IPS-18a (cell line): ENCODE results near the gene NBPF26.
"Not testable (repeated sequence)": the region's sequence is repeated elsewhere in the genome, so short reads cannot be mapped to it uniquely, and the experiment has no call there.

Source experiments
- H3K27ac ChIP-seq: one replicate; pipeline ENCODE4 v1.5.1; 2013; ENCODE audit warnings: low read length
- H3K27me3 ChIP-seq: one replicate; pipeline ENCODE4 v1.6.1; 2013; ENCODE audit warnings: mild to moderate bottlenecking, low read length; ENCODE audit not compliant: control insufficient read depth, insufficient read depth
- H3K36me3 ChIP-seq: one replicate; pipeline ENCODE4 v1.6.1; 2013; ENCODE audit warnings: low read depth, low read length; ENCODE audit not compliant: control insufficient read depth
- H3K4me1 ChIP-seq: one replicate; pipeline ENCODE4 v1.6.1; 2013; ENCODE audit warnings: low read depth, low read length; ENCODE audit not compliant: control insufficient read depth
- H3K4me3 ChIP-seq: one replicate; pipeline ENCODE4 v1.5.1; 2013; ENCODE audit warnings: low read length
- H3K9ac ChIP-seq: one replicate; pipeline ENCODE4 v1.6.1; 2013; ENCODE audit warnings: mild to moderate bottlenecking, low read length, moderate library complexity
- H3K9me3 ChIP-seq: one replicate; pipeline ENCODE4 v1.6.1; 2013; ENCODE audit warnings: low read depth, low read length; ENCODE audit not compliant: control insufficient read depth

NBPF26 gene

GRCh38 chr1:120880056-120880455 lies 156.3 kb downstream of the NBPF26 start:
- H3K36me3 ChIP-seq, H3K27me3 ChIP-seq, H3K9ac ChIP-seq, H3K9me3 ChIP-seq, H3K27ac ChIP-seq, H3K4me1 ChIP-seq, H3K4me3 ChIP-seq: not testable (repeated sequence)

DNA sequence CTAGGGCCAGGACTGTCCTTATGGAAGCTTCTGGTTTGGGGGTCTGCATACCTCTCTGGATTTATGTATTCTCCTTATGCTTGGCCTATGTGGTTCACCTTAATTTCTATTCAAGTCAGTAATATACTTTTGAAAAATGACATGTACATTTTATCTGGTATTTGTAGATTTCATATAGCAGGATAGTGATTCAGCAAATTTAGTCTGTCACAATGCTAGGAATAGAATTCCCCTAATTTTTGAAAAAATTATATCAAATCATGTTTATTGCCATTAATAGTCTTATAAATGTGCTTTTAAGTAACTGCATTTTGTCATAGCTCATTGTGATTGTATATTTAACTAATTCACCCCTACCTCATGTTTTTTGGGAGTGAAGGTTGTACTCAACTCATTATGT lies 158.2 kb downstream of the NBPF26 start:
- not testable (repeated sequence) for H3K27me3 ChIP-seq, H3K36me3 ChIP-seq, H3K27ac ChIP-seq, H3K4me1 ChIP-seq, H3K9ac ChIP-seq, H3K9me3 ChIP-seq, H3K4me3 ChIP-seq
